GM21786 (cell line): ENCODE results near the gene MYH6.
A peak's percentile ranks its signal among the peaks of the same experiment; 100 is the strongest.
"Not testable (repeated sequence)": the region's sequence is repeated elsewhere in the genome, so short reads cannot be mapped to it uniquely, and the experiment has no call there.

Experiments used
- ATAC-seq: cut with Tn5 transposase; IDR thresholded peaks from one replicate; pipeline ENCODE4 v1.9.1; 2021; ENCODE audit not compliant: unreplicated experiment

The MYH6 gene

DNA sequence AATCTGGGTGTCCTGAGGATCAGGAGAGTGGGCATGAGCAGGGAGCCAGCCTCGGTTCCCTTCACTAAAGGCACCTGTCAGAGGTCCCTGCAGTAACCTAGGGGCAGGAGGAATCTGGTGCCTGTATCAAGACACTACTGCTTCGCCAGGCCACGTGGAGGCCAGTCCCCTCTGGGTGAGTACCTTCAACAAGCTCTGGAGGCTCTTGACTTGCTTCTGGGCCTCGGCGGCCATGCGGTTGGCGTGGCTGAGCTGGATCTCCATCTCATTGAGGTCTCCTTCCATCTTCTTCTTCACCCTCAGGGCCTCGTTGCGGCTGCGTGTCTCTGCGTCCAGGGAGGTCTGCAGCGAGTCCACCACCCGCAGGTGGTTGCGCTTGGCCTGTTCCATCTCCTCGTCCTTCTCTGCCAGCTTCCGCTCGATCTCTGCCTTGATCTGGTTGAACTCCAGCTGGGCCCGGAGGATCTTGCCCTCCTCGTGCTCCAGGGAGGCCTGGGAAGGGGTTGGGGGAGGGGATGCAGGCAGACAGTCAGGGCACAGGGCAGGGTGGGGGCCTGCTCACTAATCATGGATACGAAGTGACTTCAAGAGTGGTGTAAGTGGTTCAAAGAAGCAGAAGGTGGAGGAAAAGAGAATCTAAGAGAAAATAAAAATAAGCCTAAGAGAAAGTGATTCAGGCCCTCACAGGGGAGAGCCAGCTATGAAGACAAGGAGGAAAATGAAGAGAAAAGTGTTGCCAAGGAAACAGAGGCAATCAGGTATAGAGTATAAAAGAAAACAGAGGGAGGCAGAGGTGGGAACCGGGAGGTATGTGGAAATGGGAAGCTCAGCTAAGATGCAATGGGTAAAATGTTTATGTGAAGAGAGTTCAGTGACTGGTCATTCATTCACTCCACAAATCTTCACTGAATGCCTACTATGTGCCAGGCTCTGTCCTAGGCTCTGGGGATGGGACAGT is 8.0 kb upstream of the MYH6 start:
- no peak for ATAC-seq

DNA sequence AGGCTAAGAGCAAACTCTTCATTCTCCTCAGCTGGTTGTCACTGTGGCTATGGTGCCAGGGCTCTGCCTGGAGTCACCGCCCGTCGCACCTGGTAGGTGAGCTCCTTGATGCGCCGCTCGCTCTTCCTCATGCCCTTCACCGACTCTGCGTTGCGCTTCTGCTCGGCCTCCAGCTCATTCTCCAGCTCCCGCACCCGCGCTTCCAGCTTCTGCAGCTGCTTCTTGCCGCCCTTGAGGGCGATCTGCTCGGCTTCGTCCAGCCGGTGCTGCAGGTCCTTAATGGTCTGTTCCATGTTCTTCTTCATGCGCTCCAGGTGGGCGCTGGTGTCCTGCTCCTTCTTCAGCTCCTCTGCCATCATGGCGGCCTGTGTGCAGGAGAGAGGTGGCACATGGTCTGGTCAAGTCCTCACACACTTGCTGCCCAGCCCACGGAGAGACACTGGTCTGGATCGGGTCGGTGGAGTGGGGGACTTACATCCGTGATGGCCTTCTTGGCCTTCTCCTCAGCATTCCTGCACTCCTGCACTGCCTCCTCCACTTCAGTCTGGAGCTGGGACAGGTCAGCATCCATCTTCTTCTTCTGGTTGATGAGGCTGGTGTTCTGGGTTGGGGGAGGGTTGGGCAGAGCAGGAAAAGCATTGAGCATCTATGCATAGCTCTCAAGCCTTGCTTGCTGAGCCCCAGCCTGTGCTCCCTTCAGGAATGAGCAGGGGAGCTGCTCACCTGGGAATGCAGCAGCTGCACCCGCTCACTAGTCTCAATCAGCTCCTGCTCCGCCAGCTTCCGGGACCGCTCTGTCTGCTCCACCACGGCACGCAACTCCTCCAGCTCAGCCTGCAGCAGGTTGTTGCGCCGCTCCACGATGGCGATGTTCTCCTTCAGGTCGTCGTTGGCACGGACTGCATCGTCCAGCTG is 7.1 kb upstream of the MYH6 start:
- no peak for ATAC-seq

DNA sequence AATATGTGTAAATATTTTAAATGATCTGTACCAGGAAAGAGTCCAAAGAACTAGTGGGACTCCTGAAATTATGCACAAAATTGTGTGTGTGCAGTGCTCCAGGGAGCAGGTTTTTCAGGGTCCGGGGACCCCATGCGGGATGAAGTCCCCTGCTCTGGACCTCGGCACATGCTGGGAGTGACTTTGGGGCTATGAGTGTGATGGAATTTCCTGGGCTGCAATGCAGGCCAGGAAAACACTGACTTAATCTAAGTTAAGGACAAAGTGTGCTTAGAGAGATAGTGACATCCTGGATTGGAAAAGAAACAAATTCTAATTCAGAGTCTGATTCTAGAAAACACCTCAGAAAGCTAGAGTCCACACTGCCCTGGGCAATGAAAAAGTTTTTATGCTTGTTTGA is 6.2 kb upstream of the MYH6 start:
- ATAC-seq, result no peak

DNA sequence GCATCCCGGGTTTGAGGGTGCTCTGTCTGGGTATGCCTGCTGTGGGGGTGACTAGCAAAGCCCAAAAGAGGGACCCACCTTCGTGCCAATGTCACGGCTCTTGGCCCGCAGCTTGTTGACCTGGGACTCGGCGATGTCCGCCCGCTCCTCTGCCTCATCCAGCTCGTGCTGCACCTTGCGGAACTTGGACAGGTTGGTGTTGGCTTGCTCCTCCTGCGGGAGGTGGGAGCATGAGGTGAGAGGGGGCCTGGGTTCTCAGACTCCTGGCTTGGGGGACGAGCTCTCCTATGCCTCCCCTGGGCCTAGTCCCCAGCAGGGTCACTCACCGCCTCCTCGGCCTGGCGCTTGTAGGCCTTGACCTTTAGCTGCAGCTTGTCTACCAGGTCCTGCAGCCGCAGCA is 5.6 kb upstream of the MYH6 start:
- no peak for ATAC-seq

DNA sequence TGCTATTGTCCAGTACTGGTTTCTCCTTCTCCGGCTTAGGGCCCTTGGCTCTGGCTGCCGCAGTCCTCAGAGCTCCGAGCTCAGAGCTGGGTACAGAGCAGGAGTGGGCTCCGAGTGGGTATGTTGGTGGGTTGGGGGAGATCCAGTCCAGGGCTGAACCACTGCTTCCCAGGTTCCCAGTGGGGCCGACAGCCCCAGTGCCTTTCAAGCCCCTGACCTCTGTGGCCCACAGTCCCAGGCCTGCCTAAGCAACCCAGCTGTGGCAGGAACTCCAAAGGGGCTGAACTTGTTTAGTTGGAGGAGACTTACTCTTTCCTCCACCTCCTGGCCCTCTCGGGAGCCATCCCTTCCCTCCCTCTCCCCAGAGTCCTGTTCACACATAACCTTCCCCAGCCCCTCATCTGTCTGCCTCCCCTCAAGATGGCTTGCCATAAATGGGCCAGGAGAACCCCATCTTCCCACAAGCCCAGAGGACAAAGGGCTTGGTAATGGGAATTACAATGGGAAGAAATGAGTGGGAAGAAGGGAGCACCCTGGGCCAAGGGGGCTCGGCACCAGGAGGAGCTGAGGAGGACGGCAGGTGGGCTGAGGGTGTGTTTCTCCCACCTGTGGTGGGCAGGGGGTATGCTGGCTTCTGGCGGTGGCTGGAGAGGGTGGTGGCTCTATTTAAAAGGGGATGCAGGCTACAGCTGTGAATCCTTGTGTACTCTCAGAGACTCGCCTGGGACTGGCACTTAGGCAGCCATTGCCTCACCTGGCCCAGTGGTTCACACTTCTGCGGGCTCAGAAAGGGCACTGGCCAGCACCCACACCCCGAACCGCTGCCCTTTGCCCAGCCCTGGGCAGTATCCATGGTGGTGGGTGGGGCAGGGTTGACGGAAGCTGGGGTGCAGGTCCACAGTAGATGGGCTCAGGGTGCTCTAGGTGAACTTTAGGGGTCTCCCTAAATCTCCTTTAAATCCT is 3.8 kb upstream of the MYH6 start:
- no peak for ATAC-seq

DNA sequence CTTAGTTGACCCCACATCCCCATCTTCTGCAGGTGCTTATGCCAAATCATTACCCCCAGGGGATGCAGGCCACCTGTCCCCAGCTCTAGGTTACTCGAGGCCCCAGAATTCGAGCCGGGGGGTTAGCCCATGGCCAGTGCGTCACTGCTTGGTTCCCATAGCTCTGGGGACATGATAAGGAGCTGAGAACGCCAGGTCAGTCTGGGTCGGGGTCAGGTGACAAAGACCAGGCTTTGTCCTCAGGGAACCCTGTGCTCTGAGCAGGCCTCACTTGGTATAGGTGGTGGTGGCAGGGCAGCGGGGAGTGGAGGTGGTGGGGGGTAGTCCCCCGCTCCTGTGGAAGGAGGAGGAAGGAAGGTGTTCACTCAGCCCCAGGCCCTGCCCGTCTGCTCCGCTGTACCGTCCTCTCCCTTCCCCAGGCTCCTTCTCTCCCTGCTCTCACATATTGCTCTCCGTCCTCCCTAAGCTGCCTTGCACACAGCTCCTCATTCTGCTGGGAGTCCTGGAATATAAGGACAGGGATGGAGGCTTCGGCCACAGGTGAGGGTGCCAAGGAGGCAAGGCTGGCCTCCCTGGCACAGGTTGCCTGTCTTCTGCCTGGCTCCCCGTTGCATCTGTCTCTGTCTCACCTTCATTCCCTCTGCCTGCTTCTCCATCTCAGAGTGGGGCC is 2.0 kb upstream of the MYH6 start:
- no peak for ATAC-seq

DNA sequence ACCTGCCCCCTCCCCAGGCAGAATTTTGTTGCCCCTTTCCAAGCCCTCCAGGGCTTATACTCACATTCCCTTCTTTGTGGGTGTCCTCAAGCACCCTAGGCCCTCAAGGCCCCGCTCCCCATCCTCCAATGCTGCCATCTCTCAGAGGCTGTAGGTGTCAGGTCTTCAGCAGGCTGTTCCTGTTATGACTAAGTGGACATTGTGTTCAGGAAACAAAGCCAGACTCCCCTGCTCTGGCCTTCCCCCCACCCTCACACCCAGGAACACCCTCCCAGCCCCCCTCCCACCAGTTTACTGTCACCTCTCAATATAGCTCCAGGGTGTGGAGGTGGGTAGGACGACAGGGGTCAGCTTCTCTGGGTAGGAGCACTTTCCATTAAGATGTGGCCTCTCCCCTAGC is 1.4 kb upstream of the MYH6 start:
- ATAC-seq, result no peak

DNA sequence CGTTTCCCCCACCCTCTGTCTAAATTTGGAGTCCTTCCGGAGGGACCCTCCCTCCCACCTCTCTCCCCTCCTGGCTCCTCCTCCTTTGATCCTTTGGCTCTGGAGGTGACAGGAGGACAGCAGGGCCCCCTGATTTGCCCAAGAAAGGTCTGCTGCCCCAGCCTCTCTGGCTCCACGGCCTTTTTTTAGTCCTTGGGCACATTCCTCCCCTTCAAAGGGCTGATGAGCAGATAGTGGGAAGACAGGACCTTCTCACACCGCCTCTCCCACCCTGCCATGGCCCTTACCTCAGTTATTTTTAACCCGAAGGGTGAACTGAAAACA is 196 bp upstream of the MYH6 start:
- no peak for ATAC-seq

DNA sequence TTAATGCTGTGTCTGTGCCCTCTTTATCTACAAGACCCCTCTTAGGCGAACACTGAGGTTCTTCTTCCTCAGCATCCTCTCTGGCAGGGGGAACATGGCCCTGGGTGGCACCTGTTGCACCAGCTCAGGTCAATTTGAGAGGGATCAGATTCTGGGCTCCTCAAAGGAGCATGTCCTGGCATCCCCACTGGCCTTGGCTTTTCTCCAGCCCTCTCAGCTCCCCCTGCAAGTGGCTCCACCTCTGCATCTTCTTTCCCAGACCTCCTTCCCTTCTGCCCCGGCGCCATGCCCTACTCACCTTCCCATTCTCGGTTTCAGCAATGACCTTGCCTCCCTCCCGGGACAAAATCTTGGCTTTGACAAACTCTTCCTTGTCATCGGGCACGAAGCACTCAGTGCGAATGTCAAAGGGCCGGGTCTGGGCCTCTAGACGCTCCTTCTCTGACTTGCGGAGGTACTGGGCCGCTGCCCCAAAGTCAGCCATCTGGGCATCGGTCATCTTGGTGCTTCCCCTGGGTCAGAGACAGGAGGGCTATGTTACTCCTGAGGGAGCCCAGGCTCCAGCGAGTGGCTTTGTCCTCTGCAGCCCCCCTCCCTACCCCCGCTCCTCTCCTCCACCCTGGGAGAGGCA is 1.2 kb downstream of the MYH6 start:
- no peak for ATAC-seq

DNA sequence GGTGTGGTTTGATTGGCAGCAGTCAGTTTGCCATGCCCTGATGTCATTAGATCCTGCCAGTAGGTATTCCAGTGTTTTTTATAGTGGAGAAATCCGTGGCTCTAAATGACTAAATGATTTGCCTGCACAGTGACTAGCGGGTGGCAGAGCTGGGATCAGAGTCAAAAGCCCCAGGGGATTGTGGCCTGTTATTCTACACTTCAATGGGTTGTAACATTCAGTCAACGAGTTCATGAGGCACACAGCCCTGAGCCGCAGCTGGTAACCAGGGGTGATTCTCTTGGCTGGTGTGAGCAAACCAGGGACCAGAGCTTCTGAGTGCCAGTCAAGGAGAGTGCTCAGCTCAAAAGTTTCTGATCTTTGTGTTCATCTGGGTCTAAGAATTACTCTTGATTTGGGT is 1.8 kb downstream of the MYH6 start:
- peak; percentile 62 for ATAC-seq

DNA sequence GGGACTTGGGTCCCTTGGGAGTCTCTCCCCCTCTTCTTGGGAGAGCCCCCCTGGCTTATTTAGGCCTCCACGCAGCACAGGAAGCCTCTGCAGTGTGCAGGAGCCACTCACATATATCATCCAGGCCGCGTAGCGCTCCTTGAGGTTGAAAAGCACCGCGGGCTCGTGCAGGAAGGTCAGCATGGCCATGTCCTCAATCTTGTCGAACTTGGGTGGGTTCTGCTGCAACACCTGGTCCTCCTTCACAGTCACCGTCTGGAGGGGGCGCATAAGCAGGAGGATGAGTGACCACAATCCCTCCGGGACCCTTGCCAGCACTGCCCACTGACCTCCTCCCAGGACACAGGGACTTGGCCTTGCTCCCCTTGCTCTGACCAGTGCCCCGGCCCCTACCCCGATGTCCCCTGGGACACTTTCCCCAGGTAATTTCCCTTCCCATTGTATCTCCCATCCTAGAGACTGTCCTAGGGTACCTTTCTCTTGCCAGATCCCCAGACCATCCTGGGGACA is 2.5 kb downstream of the MYH6 start:
- no peak for ATAC-seq

DNA sequence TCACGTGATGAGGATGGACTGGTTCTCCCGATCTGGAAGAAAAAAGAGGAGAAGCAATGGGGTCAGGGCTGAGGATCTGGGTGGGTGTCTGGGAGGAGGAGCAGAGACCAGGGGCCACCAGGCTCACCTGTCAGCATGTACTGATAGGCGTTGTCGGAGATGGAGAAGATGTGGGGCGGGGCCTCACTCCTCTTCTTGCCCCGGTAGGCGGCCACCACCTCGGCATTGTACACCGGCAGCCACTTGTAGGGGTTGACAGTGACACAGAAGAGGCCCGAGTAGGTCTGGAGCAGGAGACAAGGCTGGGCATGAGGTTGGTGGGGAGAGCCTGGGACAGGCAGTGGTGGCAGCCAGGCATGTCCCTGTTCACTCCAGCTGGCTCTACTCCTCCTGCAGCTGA is 3.0 kb downstream of the MYH6 start:
- no peak for ATAC-seq

DNA sequence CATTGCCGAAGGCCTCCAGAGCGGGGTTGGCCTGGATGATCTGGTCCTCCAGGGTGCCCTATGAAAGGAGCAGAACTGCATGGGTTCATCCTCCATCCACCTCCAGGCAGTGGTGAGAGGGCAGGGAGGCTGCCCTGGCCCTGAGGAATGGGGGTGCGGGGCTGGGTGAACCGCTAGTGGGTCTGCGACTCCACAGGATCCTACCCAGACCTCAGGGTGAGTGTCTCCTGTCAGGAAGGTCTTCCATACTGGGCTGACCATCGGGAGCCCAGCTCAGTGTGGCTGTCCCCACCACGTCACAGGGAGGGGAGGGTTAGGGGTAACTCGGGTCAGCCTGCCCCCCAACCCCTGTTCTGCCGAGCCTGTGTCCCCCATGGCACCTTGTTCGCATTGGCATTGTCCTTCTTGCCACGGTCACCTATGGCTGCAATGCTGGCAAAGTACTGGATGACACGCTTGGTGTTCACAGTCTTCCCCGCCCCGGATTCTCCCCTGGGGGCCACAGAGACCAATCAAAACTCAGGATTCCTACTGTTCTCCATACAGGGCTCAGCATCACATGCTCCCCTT is 3.7 kb downstream of the MYH6 start:
- ATAC-seq, result no peak

DNA sequence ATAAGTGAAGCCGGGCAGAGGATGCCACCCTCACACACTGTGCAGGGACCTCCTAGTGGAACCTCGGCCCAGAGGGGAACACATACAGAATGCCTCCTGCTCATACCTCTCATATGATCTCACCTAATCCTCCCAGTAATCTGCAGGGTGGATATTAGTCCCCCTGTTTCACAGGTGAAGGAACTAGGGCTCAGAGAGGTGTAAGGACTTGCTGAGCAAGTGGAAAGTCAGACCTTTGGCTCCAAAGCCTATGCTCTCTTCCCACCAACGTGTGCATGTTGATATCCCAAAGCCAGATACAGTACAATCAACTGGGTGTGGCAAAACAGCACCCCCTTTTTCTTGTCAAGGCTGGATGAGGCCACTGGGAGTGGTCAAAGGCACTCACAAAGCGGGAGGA is 4.2 kb downstream of the MYH6 start:
- ATAC-seq, result no peak

DNA sequence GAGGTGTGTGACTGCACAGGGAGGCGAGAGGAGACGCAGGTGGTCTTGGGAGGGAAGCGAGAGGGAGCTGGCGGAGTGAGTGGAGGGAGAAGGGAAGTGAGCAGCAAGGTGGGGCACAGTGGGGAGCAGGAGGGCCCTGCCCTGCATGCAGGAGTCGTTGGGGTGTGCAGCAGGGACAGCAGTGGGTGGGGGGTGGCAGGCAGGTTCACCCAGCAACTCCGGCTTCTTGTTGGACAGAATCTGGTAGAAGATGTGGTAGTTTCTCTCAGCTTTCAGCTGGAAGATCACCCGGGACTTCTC is 5.0 kb downstream of the MYH6 start:
- no peak for ATAC-seq

DNA sequence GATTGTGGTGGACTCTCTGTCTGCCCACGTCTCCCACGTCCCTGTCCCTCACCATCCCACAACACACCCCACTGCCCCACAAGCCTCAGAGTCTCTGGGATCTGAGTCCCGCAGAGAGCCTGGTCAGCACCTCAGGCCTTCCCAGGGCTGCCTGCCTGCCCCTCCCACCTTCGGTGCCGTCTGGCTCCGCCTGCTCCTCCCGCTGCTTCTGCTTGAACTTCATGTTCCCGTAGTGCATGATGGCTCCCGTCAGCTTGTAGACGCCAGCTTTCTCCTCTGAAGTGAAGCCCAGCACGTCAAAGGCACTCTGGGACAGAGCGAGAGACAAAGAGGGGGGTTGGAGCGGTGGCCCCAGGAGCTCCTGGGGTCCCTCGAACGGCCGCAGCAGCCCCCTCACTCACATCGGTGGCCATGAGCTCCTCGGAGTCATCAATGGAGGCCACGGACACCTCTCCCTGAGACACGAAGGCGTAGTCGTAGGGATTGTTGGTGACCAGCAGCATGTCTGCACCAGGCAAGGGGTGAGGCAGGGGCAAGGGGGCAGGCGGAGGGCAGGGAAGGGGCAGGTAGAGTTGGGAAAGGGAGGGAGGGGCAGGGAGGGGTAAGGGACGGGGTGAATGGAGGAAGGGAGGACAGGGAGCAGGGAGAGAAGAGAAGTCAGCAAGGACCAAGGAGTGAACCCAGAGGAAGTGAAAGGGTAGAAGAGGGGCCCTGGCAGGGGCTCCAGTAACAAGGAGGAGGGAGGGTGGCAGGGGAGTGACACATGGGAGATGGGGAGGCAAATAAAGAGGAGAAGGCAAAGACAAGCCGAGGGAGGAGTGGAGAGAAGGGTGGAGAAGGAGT is 5.6 kb downstream of the MYH6 start:
- ATAC-seq, result no peak

DNA sequence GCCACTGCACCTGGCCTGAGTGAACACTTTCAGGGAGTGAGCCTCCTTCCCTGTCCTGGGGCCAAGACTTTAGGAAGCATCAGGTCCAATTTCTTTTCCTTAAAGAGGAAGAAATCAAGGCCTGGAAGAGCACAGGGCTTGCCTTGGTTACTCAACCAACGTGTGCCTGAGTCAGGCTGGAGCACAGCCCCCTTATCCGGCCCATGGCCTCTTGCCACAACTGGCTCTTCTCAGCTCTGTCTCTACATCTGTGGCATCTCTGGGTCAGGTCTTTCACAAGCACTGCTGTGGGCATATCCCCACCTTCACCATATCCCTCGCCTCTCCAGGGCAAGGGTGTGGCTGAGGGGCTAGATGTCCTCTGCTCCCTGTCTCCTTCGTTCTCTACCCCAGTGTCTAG is 6.8 kb downstream of the MYH6 start:
- ATAC-seq, result no peak

DNA sequence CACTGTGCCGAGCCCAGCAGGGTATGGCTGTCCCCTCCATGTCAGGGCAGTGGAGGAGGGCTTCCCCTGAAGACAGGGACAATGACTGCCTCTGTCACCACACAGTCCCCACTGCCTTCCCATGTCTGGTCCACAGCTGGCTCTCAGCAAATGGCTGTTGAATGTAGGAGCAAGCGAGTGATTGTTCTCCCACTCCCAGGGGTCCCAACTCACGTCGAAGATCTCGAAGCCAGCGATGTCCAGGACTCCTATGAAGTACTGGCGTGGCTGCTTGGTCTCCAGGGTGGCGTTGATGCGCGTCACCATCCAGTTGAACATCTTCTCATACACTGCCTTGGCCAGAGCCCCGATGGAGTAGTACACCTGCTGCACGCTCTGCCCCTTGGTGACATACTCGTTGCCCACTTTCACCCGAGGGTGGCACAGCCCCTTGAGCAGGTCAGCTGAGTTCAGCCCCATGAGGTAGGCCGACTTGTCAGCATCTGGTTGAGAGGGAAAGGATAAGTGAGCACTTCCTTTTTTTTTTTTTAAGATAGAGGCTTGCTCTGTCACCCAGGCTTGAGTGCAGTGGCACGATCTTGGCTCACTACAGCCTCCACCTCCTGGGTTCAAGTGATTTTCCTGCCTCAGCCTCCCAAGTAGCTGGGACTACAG is 7.5 kb downstream of the MYH6 start:
- not testable (repeated sequence) for ATAC-seq
